Activated gamma-delta T cell treated with anti-CD3 and anti-CD28 coated beads, Interleukin-2, amount 50 U/mL, for 16 hours (primary cell): ENCODE results near the gene TMEM161B.
A peak's percentile ranks its signal among the peaks of the same experiment; 100 is the strongest.
"Not testable (repeated sequence)": the region's sequence is repeated elsewhere in the genome, so short reads cannot be mapped to it uniquely, and the experiment has no call there.

Experiments
- DNase-seq: peaks from one replicate; pipeline ENCODE4 v3.0.0-alpha.2; 2020; ENCODE audit warnings: low read depth

Gene TMEM161B

GRCh38 chr5:88248743-88249540, 19.7 kb downstream of the TMEM161B start:
- DNase-seq = no peak

- DNase-seq = no peak
Measured at GRCh38 chr5:88248094-88248493, 20.6 kb downstream of the TMEM161B start.

- DNase-seq = no peak
Measured at GRCh38 chr5:88245893-88246244, 22.8 kb downstream of the TMEM161B start.

- DNase-seq = no peak
Measured at GRCh38 chr5:88245241-88245892, 23.3 kb downstream of the TMEM161B start.

GRCh38 chr5:88244686-88245085, 24.0 kb downstream of the TMEM161B start:
- DNase-seq = no peak

- not testable (repeated sequence) for DNase-seq
Measured at GRCh38 chr5:88243493-88243892, 25.2 kb downstream of the TMEM161B start.

- no peak for DNase-seq
Measured at GRCh38 chr5:88238732-88239131, 29.9 kb downstream of the TMEM161B start.

GRCh38 chr5:88236866-88237642, 31.6 kb downstream of the TMEM161B start:
- no peak for DNase-seq

GRCh38 chr5:88235828-88236227, 32.8 kb downstream of the TMEM161B start:
- no peak for DNase-seq

- no peak for DNase-seq
Measured at GRCh38 chr5:88235346-88235745, 33.3 kb downstream of the TMEM161B start.

GRCh38 chr5:88230546-88231066, 38.0 kb downstream of the TMEM161B start:
- no peak for DNase-seq

- DNase-seq = no peak
Measured at GRCh38 chr5:88226881-88227450, 41.7 kb downstream of the TMEM161B start.

GRCh38 chr5:88214655-88215054, 54.0 kb downstream of the TMEM161B start:
- DNase-seq = no peak

GRCh38 chr5:88207575-88207974, 61.1 kb downstream of the TMEM161B start:
- DNase-seq = no peak

GRCh38 chr5:88203981-88204750, 64.5 kb downstream of the TMEM161B start:
- peak; percentile 25 for DNase-seq

GRCh38 chr5:88195636-88196035, 73.0 kb downstream of the TMEM161B start:
- DNase-seq = no peak

GRCh38 chr5:88193896-88194295, 74.7 kb downstream of the TMEM161B start:
- no peak for DNase-seq

GRCh38 chr5:88190106-88190834, 78.4 kb downstream of the TMEM161B start:
- DNase-seq = no peak

- DNase-seq = not testable (repeated sequence)
Measured at GRCh38 chr5:88189484-88189883, 79.2 kb downstream of the TMEM161B start.

- no peak for DNase-seq
Measured at GRCh38 chr5:88188458-88189132, 80.0 kb downstream of the TMEM161B start.
